GM06990 (cell line): ENCODE measurements around the gene WRAP73.

Experiments
- DNase-seq: peaks from one replicate; pipeline ENCODE4 v3.0.0-alpha.2; 2011; ENCODE audit not compliant: insufficient read length; ENCODE audit errors: extremely low read depth
- H3K27me3 ChIP-seq: replicated peaks from 2 replicates; pipeline ENCODE4 v1.6.0; 2011; ENCODE audit warnings: low read length; ENCODE audit not compliant: control insufficient read depth, insufficient read depth
- H3K36me3 ChIP-seq: 2 replicates; pipeline ENCODE4 v1.5.1; 2011; ENCODE audit warnings: low read length; ENCODE audit not compliant: control insufficient read depth, insufficient read depth
- H3K4me3 ChIP-seq: replicated peaks from 2 replicates; pipeline ENCODE4 v1.5.1; 2011; ENCODE audit warnings: low read depth, mild to moderate bottlenecking, control low read depth, low read length
- TF ChIP-seq, protein P1 (sequence below): IDR thresholded peaks from 2 replicates; pipeline ENCODE4 v1.5.1; 2011; ENCODE audit warnings: low read length, control low read depth, mild to moderate bottlenecking, inconsistent platforms; ENCODE audit not compliant: insufficient read depth, poor library complexity, severe bottlenecking

The WRAP73 gene

GRCh38 chr1:3597599-3597964, 52.3 kb downstream of the WRAP73 start:
- no peak overlapping the region for H3K4me3 ChIP-seq

GRCh38 chr1:3596663-3597598, 53.0 kb downstream of the WRAP73 start:
- Histone ChIP-seq H3K36me3 (no peaks in the 10 kb centered on the region), H3K27me3 (no peaks in the 10 kb centered on the region; the same call in 1 of the 2 replicates), H3K4me3 (no peak overlapping the region)
- DNase-seq = no peak
- TF ChIP-seq, protein P1, sequence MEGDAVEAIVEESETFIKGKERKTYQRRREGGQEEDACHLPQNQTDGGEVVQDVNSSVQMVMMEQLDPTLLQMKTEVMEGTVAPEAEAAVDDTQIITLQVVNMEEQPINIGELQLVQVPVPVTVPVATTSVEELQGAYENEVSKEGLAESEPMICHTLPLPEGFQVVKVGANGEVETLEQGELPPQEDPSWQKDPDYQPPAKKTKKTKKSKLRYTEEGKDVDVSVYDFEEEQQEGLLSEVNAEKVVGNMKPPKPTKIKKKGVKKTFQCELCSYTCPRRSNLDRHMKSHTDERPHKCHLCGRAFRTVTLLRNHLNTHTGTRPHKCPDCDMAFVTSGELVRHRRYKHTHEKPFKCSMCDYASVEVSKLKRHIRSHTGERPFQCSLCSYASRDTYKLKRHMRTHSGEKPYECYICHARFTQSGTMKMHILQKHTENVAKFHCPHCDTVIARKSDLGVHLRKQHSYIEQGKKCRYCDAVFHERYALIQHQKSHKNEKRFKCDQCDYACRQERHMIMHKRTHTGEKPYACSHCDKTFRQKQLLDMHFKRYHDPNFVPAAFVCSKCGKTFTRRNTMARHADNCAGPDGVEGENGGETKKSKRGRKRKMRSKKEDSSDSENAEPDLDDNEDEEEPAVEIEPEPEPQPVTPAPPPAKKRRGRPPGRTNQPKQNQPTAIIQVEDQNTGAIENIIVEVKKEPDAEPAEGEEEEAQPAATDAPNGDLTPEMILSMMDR = no peak

More at GRCh38 chr1:3597599-3597964, 52.3 kb downstream of the WRAP73 start:
- DNase-seq = peak; percentile 27
- Histone ChIP-seq H3K36me3 (no peaks in the 10 kb centered on the region), H3K27me3 (no peaks in the 10 kb centered on the region; the same call in 1 of the 2 replicates)
- TF ChIP-seq, protein P1 = no peak

DNA sequence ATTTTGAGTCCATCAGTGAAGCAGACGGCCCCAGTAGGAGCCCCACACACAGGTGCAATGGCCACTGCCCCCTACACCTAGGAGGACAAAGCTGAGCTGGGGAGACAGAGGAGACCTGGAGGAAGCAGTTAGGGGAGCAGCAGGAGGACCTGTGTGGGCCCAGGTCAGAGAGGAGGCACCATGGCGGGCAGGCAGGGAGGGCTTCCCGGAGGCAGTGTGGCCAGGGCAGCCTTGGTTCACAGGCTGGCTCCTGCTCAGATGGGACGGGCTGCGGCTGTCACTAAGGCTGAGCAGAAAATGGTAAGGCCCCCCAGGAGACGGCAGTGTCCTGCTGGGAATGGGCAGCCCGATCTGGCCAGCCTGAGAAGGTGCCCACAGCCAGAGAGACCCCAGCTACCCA, 54.0 kb downstream of the WRAP73 start:
- H3K4me3 ChIP-seq = no peak overlapping the region
- TF ChIP-seq, protein P1 = no peak
- no peaks in the 10 kb centered on the region; the same call in 1 of the 2 replicates for H3K27me3 ChIP-seq
- H3K36me3 ChIP-seq = no peaks in the 10 kb centered on the region
- DNase-seq = no peak

GRCh38 chr1:3594706-3595377, 55.1 kb downstream of the WRAP73 start:
- H3K27me3 ChIP-seq = no peaks in the 10 kb centered on the region; the same call in 1 of the 2 replicates
- TF ChIP-seq, protein P1 = no peak
- no peaks in the 10 kb centered on the region for H3K36me3 ChIP-seq
- no peak for DNase-seq
- H3K4me3 ChIP-seq = no peak overlapping the region

GRCh38 chr1:3593745-3594144, 56.2 kb downstream of the WRAP73 start:
- TF ChIP-seq, protein P1 = no peak
- H3K27me3 ChIP-seq = no peaks in the 10 kb centered on the region; the same call in 1 of the 2 replicates
- H3K36me3 ChIP-seq = no peaks in the 10 kb centered on the region
- no peak overlapping the region for H3K4me3 ChIP-seq
- DNase-seq = no peak
